ENCODE results near the gene SLC9A7.

GRCh38 chrX:46686003-46686645 lies 72.8 kb downstream of the SLC9A7 start:
- TF ChIP-seq, protein P1, sequence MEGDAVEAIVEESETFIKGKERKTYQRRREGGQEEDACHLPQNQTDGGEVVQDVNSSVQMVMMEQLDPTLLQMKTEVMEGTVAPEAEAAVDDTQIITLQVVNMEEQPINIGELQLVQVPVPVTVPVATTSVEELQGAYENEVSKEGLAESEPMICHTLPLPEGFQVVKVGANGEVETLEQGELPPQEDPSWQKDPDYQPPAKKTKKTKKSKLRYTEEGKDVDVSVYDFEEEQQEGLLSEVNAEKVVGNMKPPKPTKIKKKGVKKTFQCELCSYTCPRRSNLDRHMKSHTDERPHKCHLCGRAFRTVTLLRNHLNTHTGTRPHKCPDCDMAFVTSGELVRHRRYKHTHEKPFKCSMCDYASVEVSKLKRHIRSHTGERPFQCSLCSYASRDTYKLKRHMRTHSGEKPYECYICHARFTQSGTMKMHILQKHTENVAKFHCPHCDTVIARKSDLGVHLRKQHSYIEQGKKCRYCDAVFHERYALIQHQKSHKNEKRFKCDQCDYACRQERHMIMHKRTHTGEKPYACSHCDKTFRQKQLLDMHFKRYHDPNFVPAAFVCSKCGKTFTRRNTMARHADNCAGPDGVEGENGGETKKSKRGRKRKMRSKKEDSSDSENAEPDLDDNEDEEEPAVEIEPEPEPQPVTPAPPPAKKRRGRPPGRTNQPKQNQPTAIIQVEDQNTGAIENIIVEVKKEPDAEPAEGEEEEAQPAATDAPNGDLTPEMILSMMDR (IDR thresholded peaks at IDR 0.05) = peak in 4 of 7 experiments; percentile 25 to 68 (median 36)
- no peak for TF ChIP-seq POLR2A (IDR thresholded peaks at IDR 0.05)
